Testis (tissue), 3 donors: ENCODE measurements around the gene SLC25A12. TPM values are rescaled to one million over a fixed set of nuclear protein-coding genes. Genes with fewer than 3 reads are reported as not detected.

Source experiments
- DNase-seq: peaks from one replicate; pipeline ENCODE4 v3.0.0-alpha.2; 2019
- H3K27ac ChIP-seq, 2 donors: fragments of 200-600 bp; sonication (generic); one replicate each; pipeline ENCODE4 v1.5.1; 2019
- H3K27me3 ChIP-seq: fragments of 200-600 bp; sonication (generic); one replicate; pipeline ENCODE4 v1.5.1; 2019
- H3K36me3 ChIP-seq: fragments of 200-600 bp; sonication (generic); one replicate; pipeline ENCODE4 v1.5.1; 2017; ENCODE audit warnings: low read depth; ENCODE audit errors: missing control alignments
- H3K4me1 ChIP-seq: fragments of 200-600 bp; sonication (generic); one replicate; pipeline ENCODE4 v1.5.1; 2019
- H3K4me3 ChIP-seq, 2 donors: fragments of 200-600 bp; sonication (generic); one replicate each; pipeline ENCODE4 v1.5.1; 2017 to 2019
- H3K9me3 ChIP-seq: fragments of 200-600 bp; sonication (generic); one replicate; pipeline ENCODE4 v1.5.1; 2017
- CTCF ChIP-seq, 3 experiments: fragments of 450-650 bp in 2 of 3; fragments of 200-600 bp in 1 of 3; sonication (generic) in 1 of 3; IDR thresholded peaks; one replicate each; pipeline ENCODE4 v1.5.1; 2016 to 2019; ENCODE audit warnings: antibody characterized with exemption in 3 of 3, mild to moderate bottlenecking in 2 of 3, moderate library complexity in 1 of 3
- POLR2A ChIP-seq: fragments of 450-650 bp; IDR thresholded peaks from one replicate; pipeline ENCODE4 v1.6.1; 2017; ENCODE audit warnings: antibody characterized with exemption, mild to moderate bottlenecking, moderate library complexity
- WGBS, 2 donors: methylation state at CpG; one replicate each; pipeline ENCODE4 v1.1.5; 2018; 5-methylcytosine and 5-hydroxymethylcytosine counted together
- intact Hi-C: fragments of 100-400 bp; cut with DNase I; formaldehyde crosslinking; loops from one replicate; pipeline ENCODE4 v1.15.1; 2023; ENCODE audit warnings: low total_unique reads
- polyA plus RNA-seq: library from polyadenylated mRNA; stranded (reverse); fragments of 350-450 nt; fragmentation: Illumina TruSeq; extraction: RNeasy Lipid Tissue Mini Kit (QIAGEN cat#74804); gene quantifications from one replicate; pipeline ENCODE4 v1.2.3, GENCODE V29; 2014; ENCODE audit warnings: low read depth, low replicate concordance; ENCODE audit not compliant: insufficient read depth
- total RNA-seq, 2 donors: library from RNA; depleted of rRNA; stranded (reverse); fragments of >200 nt; gene quantifications; one replicate each; pipeline ENCODE4 v1.2.3, GENCODE V29; 2016

SLC25A12 gene
- total and polyA plus RNA-seq, 3 donors from 2014 or later = 16.7 to 27.4 (median 25.0) TPM

DNA sequence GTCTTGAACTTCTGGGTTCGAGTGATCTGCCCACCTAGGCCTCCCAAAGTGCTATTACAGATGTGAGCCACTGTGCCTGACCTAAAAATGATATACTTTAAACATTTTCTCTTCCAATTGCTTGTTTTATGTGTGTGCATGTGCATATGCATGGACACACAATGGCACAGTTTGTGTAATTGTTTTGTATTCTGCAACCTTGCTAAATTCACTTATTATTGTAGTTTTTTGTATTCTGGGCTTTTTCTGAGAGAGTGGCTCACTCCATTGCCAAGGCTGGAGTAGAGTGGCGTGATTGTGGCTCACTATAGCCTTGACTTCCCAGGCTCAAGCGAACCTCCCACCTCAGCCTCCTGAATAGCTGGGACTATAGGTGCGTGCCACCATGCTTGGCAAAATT lies 36.3 kb upstream of the SLC25A12 start:
- no peaks in the 10 kb centered on the region for H3K36me3 ChIP-seq
- WGBS, 2 donors = 97 to 98% methylated on average over 4 of the region's 4 CpGs
- H3K4me3 ChIP-seq = no peak overlapping the region
- no peaks in the 10 kb centered on the region for H3K4me1 ChIP-seq
- no peak for DNase-seq
- no peaks in the 10 kb centered on the region for H3K27me3 ChIP-seq
- intact Hi-C loops = no loop called here
- no peak overlapping the region for H3K27ac ChIP-seq
- TF ChIP-seq POLR2A (no peak), CTCF (IDR thresholded peaks at IDR 0.05) (no peak)
- H3K9me3 ChIP-seq = no peaks in the 10 kb centered on the region

GRCh38 chr2:171924170-171924942 lies 30.3 kb upstream of the SLC25A12 start:
- intact Hi-C loops = no loop called here
- H3K9me3 ChIP-seq = no peaks in the 10 kb centered on the region
- TF ChIP-seq POLR2A (no peak), CTCF (IDR thresholded peaks at IDR 0.05) (no peak)
- no peaks in the 10 kb centered on the region for H3K36me3 ChIP-seq
- WGBS, 2 donors = 68 to 78% methylated on average over 17 of the region's 17 CpGs
- no peaks in the 10 kb centered on the region for H3K27me3 ChIP-seq
- no peak overlapping the region for H3K4me3 ChIP-seq
- H3K4me1 ChIP-seq = peaks cover 10% of the 10 kb centered on the region
- H3K27ac ChIP-seq = no peak overlapping the region
- no peak for DNase-seq

DNA sequence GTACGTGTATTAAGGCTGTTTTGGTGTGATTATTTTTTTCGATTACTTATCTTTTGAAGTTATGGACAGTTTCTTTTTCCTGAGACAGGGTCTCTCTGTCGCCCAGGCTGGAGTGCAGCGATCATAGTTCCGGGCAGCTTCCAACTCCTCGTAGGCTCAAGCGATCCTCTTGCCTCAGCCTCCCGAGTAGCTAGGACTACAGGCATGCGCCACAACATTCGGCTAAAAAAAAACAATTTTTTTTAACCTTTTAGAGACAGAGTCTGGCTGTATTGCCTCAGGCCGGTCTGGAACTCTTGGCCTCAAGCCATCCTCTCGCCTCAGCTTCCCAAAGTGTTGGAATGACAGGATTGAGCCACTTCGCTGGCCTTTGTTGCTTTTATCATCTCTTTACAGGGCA lies 29.2 kb upstream of the SLC25A12 start:
- Histone ChIP-seq H3K4me1 (peaks cover 10% of the 10 kb centered on the region), H3K27ac (peak overlapping the region; percentile 94 to 95), H3K9me3 (no peaks in the 10 kb centered on the region), H3K4me3 (peak overlapping the region; percentile 76 to 84), H3K27me3 (no peaks in the 10 kb centered on the region), H3K36me3 (no peaks in the 10 kb centered on the region)
- WGBS, 2 donors = 15 to 18% methylated on average over 13 of the region's 13 CpGs
- peak; percentile 33 for DNase-seq
- intact Hi-C loops = no loop called here
- TF ChIP-seq CTCF (IDR thresholded peaks at IDR 0.05) (no peak), POLR2A (no peak)

DNA sequence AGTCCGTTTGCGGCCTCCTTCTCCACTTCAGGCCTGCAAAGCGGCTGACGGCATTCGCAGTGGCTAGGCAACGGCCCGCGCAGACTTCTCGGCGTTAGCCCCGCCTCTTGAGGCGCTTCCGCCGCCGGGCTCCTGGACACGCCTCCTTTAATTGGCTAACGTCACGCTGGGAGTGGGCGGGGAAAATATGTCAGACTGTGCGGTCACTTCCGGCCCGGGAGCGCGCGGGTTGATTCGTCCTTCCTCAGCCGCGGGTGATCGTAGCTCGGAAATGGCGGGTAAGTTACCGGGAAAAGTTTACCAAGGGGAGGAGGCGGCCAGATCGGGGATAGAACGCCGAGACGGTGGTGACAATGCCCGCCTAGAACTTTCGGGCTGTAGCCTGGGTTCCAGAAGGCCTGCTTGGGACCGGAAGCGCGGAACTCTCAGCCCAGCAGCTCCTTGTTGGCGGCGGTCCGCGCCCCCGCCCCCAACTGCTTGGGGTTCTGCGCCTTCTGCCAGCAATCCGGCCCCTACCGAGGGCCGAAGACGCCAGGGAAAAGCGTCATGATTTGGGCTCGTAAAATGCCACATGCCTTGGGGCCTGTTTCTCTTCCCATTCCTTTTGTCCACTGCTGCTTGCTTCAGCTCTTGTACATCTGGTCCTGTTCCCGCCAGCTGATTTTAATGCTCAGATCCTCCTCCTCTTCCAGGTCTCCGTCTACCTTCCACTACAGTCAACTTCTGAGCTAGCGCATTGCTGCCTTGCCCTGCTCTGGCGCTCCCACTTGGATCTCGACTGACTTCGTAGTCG lies 28.4 kb upstream of the SLC25A12 start, which contains the start of gene HAT1:
HAT1 (plus strand) TSS at position 232 of the 793 bp plus-strand sequence; CDS start at position 272, 40 bp downstream.
- intact Hi-C loops = no loop called here
- TF ChIP-seq CTCF (IDR thresholded peaks at IDR 0.05) = no peak
- H3K9me3 ChIP-seq = no peaks in the 10 kb centered on the region
- 0% methylated on average over 47 to 57 of the region's 61 CpGs for WGBS, 2 donors
- H3K27me3 ChIP-seq = no peaks in the 10 kb centered on the region
- peak within 1 kb of the TSS; percentile 76 to 84 for H3K4me3 ChIP-seq
- H3K27ac ChIP-seq = peak within 1 kb of the TSS; percentile 94 to 95
- no peaks in the 10 kb centered on the region for H3K36me3 ChIP-seq
- DNase-seq = peak; percentile 99
- peaks cover 10% of the 10 kb centered on the region for H3K4me1 ChIP-seq
